ENCODE data around the gene KRT35.

DNA sequence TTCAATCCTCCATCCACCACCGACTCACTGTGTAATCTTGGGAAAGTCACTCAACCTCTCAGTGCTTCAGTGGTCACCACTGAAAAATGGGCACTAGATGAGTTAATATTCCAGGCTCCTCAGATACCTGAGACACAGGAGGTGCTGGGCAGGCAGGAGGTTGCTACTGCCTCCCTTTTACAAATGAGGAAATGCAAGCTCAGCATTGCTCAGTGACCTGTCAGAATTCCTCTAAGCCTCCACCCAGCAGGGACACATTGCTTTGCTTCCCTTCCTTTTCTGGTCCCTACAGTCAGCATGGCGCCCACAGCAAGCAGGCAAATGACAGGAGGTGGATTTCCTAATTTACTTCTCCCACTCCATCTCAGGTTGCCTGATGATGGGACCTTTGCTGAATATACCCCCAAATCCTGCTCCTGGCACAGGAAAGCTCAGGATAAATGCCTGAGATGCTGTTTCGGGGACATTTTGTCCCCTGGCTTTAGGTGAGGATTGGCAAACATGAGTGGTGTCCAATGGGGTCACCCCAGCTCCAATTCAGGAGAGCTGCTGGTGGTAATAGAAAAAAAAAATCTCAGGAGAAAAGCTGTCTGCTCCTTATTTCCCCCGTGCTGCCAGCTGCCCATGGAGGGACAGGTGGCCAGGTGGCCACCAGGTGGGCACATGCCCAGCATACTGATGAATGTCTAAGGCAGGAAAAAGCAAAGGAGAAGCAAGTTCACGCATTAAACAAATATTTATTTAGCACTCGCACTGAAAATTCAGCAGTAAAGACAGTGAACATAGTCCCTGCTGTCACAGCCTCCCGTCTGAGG lies 29.5 kb upstream of the KRT35 start:
- TF ChIP-seq POLR2A (IDR thresholded peaks at IDR 0.05; ENCODE audit: borderline replicate concordance, extremely low read depth, insufficient read depth, insufficient read length) (no peak), POLR2AphosphoS5 (IDR thresholded peaks at IDR 0.05; ENCODE audit: low read depth, low read length) (no peak), TCF7L2 (IDR thresholded peaks at IDR 0.05; ENCODE audit: borderline replicate concordance, extremely low read depth, insufficient read depth, insufficient read length) (no peak), EZH2phosphoT487 (IDR thresholded peaks at IDR 0.05; ENCODE audit: borderline replicate concordance) (no peak), SP1 (IDR thresholded peaks at IDR 0.05; ENCODE audit: low read depth) (no peak), EZH2 (IDR thresholded peaks at IDR 0.05) (no peak), CBX3 (IDR thresholded peaks at IDR 0.05; ENCODE audit: low read depth) (no peak), SIN3A (IDR thresholded peaks at IDR 0.05; ENCODE audit: low read depth) (no peak), RAD21 (IDR thresholded peaks at IDR 0.05; ENCODE audit: low read depth) (no peak), YY1 (IDR thresholded peaks at IDR 0.05; ENCODE audit: extremely low read depth, insufficient replicate concordance, low read depth, low read length) (no peak), CEBPB (IDR thresholded peaks at IDR 0.05; ENCODE audit: low read depth) (no peak)
- TF ChIP-seq, protein P1, sequence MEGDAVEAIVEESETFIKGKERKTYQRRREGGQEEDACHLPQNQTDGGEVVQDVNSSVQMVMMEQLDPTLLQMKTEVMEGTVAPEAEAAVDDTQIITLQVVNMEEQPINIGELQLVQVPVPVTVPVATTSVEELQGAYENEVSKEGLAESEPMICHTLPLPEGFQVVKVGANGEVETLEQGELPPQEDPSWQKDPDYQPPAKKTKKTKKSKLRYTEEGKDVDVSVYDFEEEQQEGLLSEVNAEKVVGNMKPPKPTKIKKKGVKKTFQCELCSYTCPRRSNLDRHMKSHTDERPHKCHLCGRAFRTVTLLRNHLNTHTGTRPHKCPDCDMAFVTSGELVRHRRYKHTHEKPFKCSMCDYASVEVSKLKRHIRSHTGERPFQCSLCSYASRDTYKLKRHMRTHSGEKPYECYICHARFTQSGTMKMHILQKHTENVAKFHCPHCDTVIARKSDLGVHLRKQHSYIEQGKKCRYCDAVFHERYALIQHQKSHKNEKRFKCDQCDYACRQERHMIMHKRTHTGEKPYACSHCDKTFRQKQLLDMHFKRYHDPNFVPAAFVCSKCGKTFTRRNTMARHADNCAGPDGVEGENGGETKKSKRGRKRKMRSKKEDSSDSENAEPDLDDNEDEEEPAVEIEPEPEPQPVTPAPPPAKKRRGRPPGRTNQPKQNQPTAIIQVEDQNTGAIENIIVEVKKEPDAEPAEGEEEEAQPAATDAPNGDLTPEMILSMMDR (IDR thresholded peaks at IDR 0.05 in 2 of 3, conservative IDR thresholded peaks at IDR 0.05 in 1 of 3; ENCODE audit: borderline replicate concordance in 1 of 3, insufficient read depth in 1 of 3, low read depth in 2 of 3, low read length in 2 of 3), result no peak
- TF ChIP-seq, protein P2, sequence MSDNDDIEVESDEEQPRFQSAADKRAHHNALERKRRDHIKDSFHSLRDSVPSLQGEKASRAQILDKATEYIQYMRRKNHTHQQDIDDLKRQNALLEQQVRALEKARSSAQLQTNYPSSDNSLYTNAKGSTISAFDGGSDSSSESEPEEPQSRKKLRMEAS (IDR thresholded peaks at IDR 0.05), result no peak
- TF ChIP-seq, protein P3, sequence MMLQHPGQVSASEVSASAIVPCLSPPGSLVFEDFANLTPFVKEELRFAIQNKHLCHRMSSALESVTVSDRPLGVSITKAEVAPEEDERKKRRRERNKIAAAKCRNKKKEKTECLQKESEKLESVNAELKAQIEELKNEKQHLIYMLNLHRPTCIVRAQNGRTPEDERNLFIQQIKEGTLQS (IDR thresholded peaks at IDR 0.05), result no peak

Measured in HCT116 (cell line).